Prostate gland (tissue), 2 donors: ENCODE measurements around the gene GMCL1. TPM values are rescaled to one million over a fixed set of nuclear protein-coding genes. Genes with fewer than 3 reads are reported as not detected.
"Not testable (repeated sequence)": the region's sequence is repeated elsewhere in the genome, so short reads cannot be mapped to it uniquely, and the experiment has no call there.

Experiments
- DNase-seq: peaks from one replicate; pipeline ENCODE4 v3.0.0-alpha.2; 2019; ENCODE audit warnings: low spot score
- H3K27ac ChIP-seq, 2 donors: fragments of 200-600 bp; sonication (generic); 2 replicates each; pipeline ENCODE4 v1.5.1; 2017 to 2019
- H3K27me3 ChIP-seq: fragments of 200-600 bp; sonication (generic); replicated peaks from 2 replicates; pipeline ENCODE4 v1.5.1; 2019; ENCODE audit not compliant: insufficient read depth
- H3K36me3 ChIP-seq, 2 donors: fragments of 200-600 bp; sonication (generic); 1 replicate in 1 of 2; 2 replicates in 1 of 2; pipeline versions ENCODE4 v1.5.1 to v1.8.1; 2017 to 2019
- H3K4me1 ChIP-seq: fragments of 200-600 bp; sonication (generic); replicated peaks from 2 replicates; pipeline ENCODE4 v1.5.1; 2019
- H3K4me3 ChIP-seq, 2 donors: fragments of 200-600 bp; sonication (generic); 2 replicates each; pipeline ENCODE4 v1.5.1; 2017 to 2019
- H3K9me3 ChIP-seq: fragments of 200-600 bp; sonication (generic); 2 replicates; pipeline ENCODE4 v1.5.1; 2017
- CTCF ChIP-seq, 4 experiments: fragments of 200-600 bp in 2 of 4; fragments of 450-650 bp in 2 of 4; sonication (generic) in 2 of 4; IDR thresholded peaks; 1 replicate in 3 of 4; 2 replicates in 1 of 4; pipeline ENCODE4 v1.5.1; 2016 to 2019; ENCODE audit warnings: antibody characterized with exemption in 4 of 4, mild to moderate bottlenecking in 2 of 4, moderate library complexity in 2 of 4
- POLR2A ChIP-seq: fragments of 450-650 bp; IDR thresholded peaks from one replicate; pipeline ENCODE4 v1.6.1; 2016; ENCODE audit warnings: antibody characterized with exemption, mild to moderate bottlenecking
- POLR2AphosphoS5 ChIP-seq: sonication (generic); formaldehyde crosslinking; IDR thresholded peaks from one replicate; pipeline ENCODE4 v1.6.1; 2017; ENCODE audit warnings: antibody characterized with exemption
- WGBS: methylation state at CpG from one replicate; pipeline ENCODE4 v1.1.5; 2018; 5-methylcytosine and 5-hydroxymethylcytosine counted together
- intact Hi-C: fragments of 100-400 bp; cut with DNase I; formaldehyde crosslinking; loops from one replicate; pipeline ENCODE4 v1.14.2; 2022
- total RNA-seq, 2 donors: library from RNA; depleted of rRNA; stranded (reverse); fragments of >200 nt; gene quantifications; one replicate each; pipeline ENCODE4 v1.1.0, GENCODE V29; 2016

GMCL1 gene
- total RNA-seq, 2 donors from 2014 or later: 16.4 to 23.6 TPM

GRCh38 chr2:69798290-69798908 is 31.1 kb upstream of the GMCL1 start:
- WGBS: 7% methylated on average over 7 of the region's 7 CpGs
- Histone ChIP-seq H3K4me1 (no peaks in the 10 kb centered on the region), H3K36me3 (no peaks in the 10 kb centered on the region), H3K9me3 (no peaks in the 10 kb centered on the region), H3K4me3 (peak overlapping the region; percentile 22 to 29), H3K27ac (peak overlapping the region; percentile 60 to 78), H3K27me3 (no peaks in the 10 kb centered on the region)
- DNase-seq: peak; percentile 43
- intact Hi-C loops: loop anchor here (5.0 kb wide), 1 partner anchor 56 kb away; the partner anchor contains the start of gene ANXA4
- TF ChIP-seq POLR2A (no peak), CTCF (IDR thresholded peaks at IDR 0.05) (no peak), POLR2AphosphoS5 (peak; percentile 22)

GRCh38 chr2:69798909-69799526 is 30.4 kb upstream of the GMCL1 start:
- intact Hi-C loops: loop anchor here (5.0 kb wide), 1 partner anchor 57 kb away; the partner anchor contains the start of gene ANXA4
- Histone ChIP-seq H3K27ac (peak overlapping the region; percentile 60 to 78), H3K27me3 (no peaks in the 10 kb centered on the region), H3K36me3 (no peaks in the 10 kb centered on the region), H3K4me1 (no peaks in the 10 kb centered on the region), H3K4me3 (peak overlapping the region; percentile 22 to 29), H3K9me3 (no peaks in the 10 kb centered on the region)
- DNase-seq: no peak
- TF ChIP-seq CTCF (IDR thresholded peaks at IDR 0.05): no peak
- TF ChIP-seq POLR2A: no peak
- TF ChIP-seq POLR2AphosphoS5: no peak
- WGBS: 8% methylated on average over 4 of the region's 4 CpGs

- no peak overlapping the region for H3K4me3 ChIP-seq
Measured at GRCh38 chr2:69801745-69802290, 27.6 kb upstream of the GMCL1 start.

DNA sequence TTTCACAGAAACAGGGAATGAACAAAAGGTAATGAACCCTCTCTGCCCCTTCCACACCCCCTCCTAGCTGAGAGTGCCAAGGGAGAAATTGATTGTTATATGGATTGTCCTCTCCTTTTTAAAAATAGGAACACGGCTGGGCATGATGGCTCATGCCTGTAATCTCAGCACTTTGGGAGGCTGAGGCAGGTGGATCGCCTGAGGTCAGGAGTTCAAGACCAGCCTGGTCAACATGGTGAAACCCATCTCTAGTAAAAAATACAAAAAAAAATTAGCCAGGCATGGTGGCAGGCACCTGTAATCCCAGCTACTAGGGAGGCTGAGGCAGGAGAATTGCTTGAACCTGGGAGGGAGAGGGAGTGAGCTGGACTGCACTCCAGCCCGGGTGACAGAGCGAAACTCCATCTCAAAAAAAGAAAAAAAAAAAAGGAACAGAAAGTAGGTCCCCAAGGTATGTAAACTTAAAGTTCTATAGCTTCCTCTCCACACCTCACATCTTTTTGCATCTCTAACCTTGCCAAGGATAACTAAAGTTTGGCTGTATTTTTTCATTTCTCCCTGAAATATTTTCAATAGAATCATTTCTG is 26.6 kb upstream of the GMCL1 start:
- H3K9me3 ChIP-seq, intact Hi-C loops, H3K27ac ChIP-seq, H3K27me3 ChIP-seq, H3K4me3 ChIP-seq, H3K4me1 ChIP-seq, H3K36me3 ChIP-seq, DNase-seq: not testable (repeated sequence)
- WGBS: 87% methylated on average over 4 of the region's 4 CpGs

More at GRCh38 chr2:69801745-69802290, 27.6 kb upstream of the GMCL1 start:
- Histone ChIP-seq H3K36me3 (no peaks in the 10 kb centered on the region), H3K9me3 (no peaks in the 10 kb centered on the region), H3K27me3 (no peaks in the 10 kb centered on the region), H3K27ac (no peak overlapping the region), H3K4me1 (no peaks in the 10 kb centered on the region)
- no peak for TF ChIP-seq CTCF (IDR thresholded peaks at IDR 0.05)
- TF ChIP-seq POLR2AphosphoS5: no peak
- TF ChIP-seq POLR2A: no peak
- DNase-seq: no peak
- 100% methylated on average over 1 of the region's 1 CpG for WGBS
- intact Hi-C loops: no loop called here

GRCh38 chr2:69804416-69804815 is 25.0 kb upstream of the GMCL1 start:
- Histone ChIP-seq H3K36me3 (no peaks in the 10 kb centered on the region), H3K4me1 (no peaks in the 10 kb centered on the region), H3K27me3 (no peaks in the 10 kb centered on the region), H3K4me3 (no peak overlapping the region), H3K27ac (no peak overlapping the region), H3K9me3 (no peaks in the 10 kb centered on the region)
- DNase-seq: no peak
- no peak for TF ChIP-seq POLR2A
- TF ChIP-seq CTCF (IDR thresholded peaks at IDR 0.05): no peak
- TF ChIP-seq POLR2AphosphoS5: no peak
- whole genome bisulfite sequencing: 87% methylated on average over 11 of the region's 11 CpGs
- intact Hi-C loops: no loop called here
